ENCODE results near the gene REM1. TPM values are rescaled to one million over a fixed set of nuclear protein-coding genes. Genes with fewer than 3 reads are reported as not detected.

REM1 gene
- total and polyA plus RNA-seq, 2 of the 13 experiments (the other 11 are each of a cell fraction or from before 2014, with no cell fraction given) = not detected

GRCh38 chr20:31476294-31476585 lies 1.2 kb downstream of the REM1 start:
- H3K79me2 ChIP-seq (ENCODE audit: insufficient read depth, low read length) = no peaks in the 10 kb centered on the region
- TF ChIP-seq BCLAF1 (IDR thresholded peaks at IDR 0.05) = no peak
- no peak for TF ChIP-seq ZNF580 (CRISPR knock-in tag; IDR thresholded peaks at IDR 0.05; ENCODE audit: borderline replicate concordance, low read depth)
- TF ChIP-seq ZSCAN20 (CRISPR knock-in tag; IDR thresholded peaks at IDR 0.05; ENCODE audit: borderline replicate concordance) = no peak
- TF ChIP-seq RARA (CRISPR knock-in tag; IDR thresholded peaks at IDR 0.05) = no peak
- TF ChIP-seq ZZZ3 (CRISPR knock-in tag; IDR thresholded peaks at IDR 0.05; ENCODE audit: borderline replicate concordance) = no peak
- no peak for TF ChIP-seq GZF1 (CRISPR knock-in tag; IDR thresholded peaks at IDR 0.05)
- no peak for TF ChIP-seq BORCS8-MEF2B (CRISPR knock-in tag; IDR thresholded peaks at IDR 0.05)
- no peak for TF ChIP-seq POLR2AphosphoS5 (IDR thresholded peaks at IDR 0.05; ENCODE audit: low read depth, low read length)
- in situ Hi-C loops (cut with HindIII; ENCODE audit: extremely low pct_ligation_motif_present, low pct_unique_long_range_greater_than_20kb) (loop anchor here (10.0 kb wide), 1 partner anchor 59 kb away; no protein-coding TSS in a partner anchor), intact Hi-C loops (cut with micrococcal nuclease; ENCODE audit: unreplicated experiment) (no loop called here)
- H3K27ac ChIP-seq (ENCODE audit: extremely low read length, insufficient read depth, low read length) = no peak overlapping the region
- ChIA-PET CTCF (ENCODE audit: low intra/inter-chr PET ratio, low total read pairs) (no interaction called here), POLR2A (no interaction called here)
- DNase-seq (ENCODE audit: low spot score) = no peak
- no peak overlapping the region for H2AFZ ChIP-seq (ENCODE audit: low read length)
- no peaks in the 10 kb centered on the region for H3K4me1 ChIP-seq (ENCODE audit: insufficient read depth, low read length)
- H3K9ac ChIP-seq (ENCODE audit: insufficient read depth, low read depth, low read length) = no peak overlapping the region
- no peaks in the 10 kb centered on the region for H3K36me3 ChIP-seq (replicated peaks in 1 of 2; ENCODE audit: control insufficient read depth in 1 of 2, insufficient read depth in 2 of 2, low read length in 2 of 2)
- H3K27me3 ChIP-seq (ENCODE audit: control insufficient read depth in 1 of 2, insufficient read depth in 2 of 2, low read length in 2 of 2) = peaks cover 7 to 58% of the 10 kb centered on the region in 2 experiments; a peak in 3 of 5 replicates
- H3K4me2 ChIP-seq (ENCODE audit: low read depth, low read length) = no peak overlapping the region
- H3K9me3 ChIP-seq (ENCODE audit: low read length) = no peaks in the 10 kb centered on the region
- BruUV-seq (replicated peaks) = no TSS peak
- WGBS (ENCODE audit: low lambda C conversion rate) = 32% methylated on average over 6 of the region's 6 CpGs
- no peaks in the 10 kb centered on the region for H4K20me1 ChIP-seq (ENCODE audit: insufficient read depth, low read length)
- FAIRE-seq = no peak
- no peak for ATAC-seq
- H3K4me3 ChIP-seq (replicated peaks in 1 of 3; ENCODE audit: insufficient read depth in 1 of 3, low read depth in 2 of 3, low read length in 3 of 3) = no peak overlapping the region

All from HepG2 (cell line).